Measurements from ENCODE around the gene SHC1.

DNA sequence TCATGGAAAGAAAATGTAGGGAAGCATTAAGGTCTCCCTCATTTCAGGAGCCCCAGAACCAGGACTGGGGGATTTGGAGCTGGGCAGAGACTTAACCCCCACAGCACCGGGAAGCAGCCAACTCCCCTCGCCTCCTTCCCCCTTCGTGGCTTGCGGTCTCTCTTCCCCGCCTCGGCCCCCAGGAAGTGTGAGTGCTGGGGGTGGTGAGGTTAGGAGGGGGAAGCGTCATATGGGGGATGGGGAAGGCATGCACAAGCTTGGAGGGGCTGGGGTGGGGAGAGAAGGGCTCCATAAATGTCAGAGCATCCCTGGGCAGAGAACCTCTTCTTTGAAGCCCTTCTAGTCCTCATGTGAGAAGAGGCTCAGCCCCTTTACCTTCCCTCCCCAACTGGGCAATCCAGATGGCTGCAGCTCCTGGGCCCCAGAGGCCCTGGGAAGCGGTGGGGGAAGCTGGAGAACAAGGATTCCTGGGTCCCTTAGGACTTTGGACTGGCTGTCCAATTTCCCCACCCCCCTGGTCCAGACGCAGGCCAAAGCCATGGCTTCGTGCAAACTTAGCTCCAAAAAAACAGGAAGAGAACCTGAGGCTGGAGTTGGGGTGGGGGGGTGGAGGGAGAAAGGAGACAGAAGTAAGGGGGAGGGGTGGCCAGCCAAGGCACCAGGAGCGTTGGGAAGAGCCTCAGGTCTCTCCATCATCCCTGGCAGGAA is 39.8 kb upstream of the SHC1 start:
- TF ChIP-seq, protein P1, sequence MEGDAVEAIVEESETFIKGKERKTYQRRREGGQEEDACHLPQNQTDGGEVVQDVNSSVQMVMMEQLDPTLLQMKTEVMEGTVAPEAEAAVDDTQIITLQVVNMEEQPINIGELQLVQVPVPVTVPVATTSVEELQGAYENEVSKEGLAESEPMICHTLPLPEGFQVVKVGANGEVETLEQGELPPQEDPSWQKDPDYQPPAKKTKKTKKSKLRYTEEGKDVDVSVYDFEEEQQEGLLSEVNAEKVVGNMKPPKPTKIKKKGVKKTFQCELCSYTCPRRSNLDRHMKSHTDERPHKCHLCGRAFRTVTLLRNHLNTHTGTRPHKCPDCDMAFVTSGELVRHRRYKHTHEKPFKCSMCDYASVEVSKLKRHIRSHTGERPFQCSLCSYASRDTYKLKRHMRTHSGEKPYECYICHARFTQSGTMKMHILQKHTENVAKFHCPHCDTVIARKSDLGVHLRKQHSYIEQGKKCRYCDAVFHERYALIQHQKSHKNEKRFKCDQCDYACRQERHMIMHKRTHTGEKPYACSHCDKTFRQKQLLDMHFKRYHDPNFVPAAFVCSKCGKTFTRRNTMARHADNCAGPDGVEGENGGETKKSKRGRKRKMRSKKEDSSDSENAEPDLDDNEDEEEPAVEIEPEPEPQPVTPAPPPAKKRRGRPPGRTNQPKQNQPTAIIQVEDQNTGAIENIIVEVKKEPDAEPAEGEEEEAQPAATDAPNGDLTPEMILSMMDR (IDR thresholded peaks at IDR 0.05), result no peak
- TF ChIP-seq POLR2A (IDR thresholded peaks at IDR 0.05), result no peak

Measured in gastroesophageal sphincter (tissue), 3 donors.